OCI-LY7 (cell line): ENCODE data around the gene SLC43A2. TPM values are rescaled to one million over a fixed set of nuclear protein-coding genes. Genes with fewer than 3 reads are reported as not detected.
A peak's percentile ranks its signal among the peaks of the same experiment; 100 is the strongest.
"Not testable (repeated sequence)": the region's sequence is repeated elsewhere in the genome, so short reads cannot be mapped to it uniquely, and the experiment has no call there.

Experiments
- BruUV-seq: library from RNA; stranded (reverse); fragments of 400-500 nt; replicated peaks from 2 replicates; lab custom pipeline; 2021; lab: Mats Ljungman, UMichigan
- CTCF ChIA-PET: fragments of 300-600 bp; sonication (Branson Sonifier 250); formaldehyde crosslinking; loops from one replicate; lab custom pipeline; 2022; ENCODE audit warnings: antibody characterized with exemption; ENCODE audit not compliant: unreplicated experiment; lab: Charles Lee
- POLR2A ChIA-PET: fragments of 300-600 bp; sonication (Branson Sonifier 250); formaldehyde crosslinking; loops from one replicate; lab custom pipeline; 2022; ENCODE audit warnings: antibody characterized with exemption; lab: Charles Lee
- DNase-seq: peaks from one replicate; pipeline ENCODE4 v3.0.0-alpha.2; 2015; ENCODE audit warnings: low spot score
- H2AFZ ChIP-seq: fragments of 200-600 bp; sonication (generic), shearing (Covaris generic); 2 replicates; pipeline ENCODE4 v1.6.1; 2014; ENCODE audit warnings: mild to moderate bottlenecking, antibody characterized with exemption, low read length, moderate library complexity
- H3K27ac ChIP-seq: fragments of 200-600 bp; sonication (generic); 2 replicates; pipeline ENCODE4 v1.5.1; 2014; ENCODE audit warnings: mixed run types, low read depth, mild to moderate bottlenecking, moderate library complexity, low read length, inconsistent platforms; ENCODE audit not compliant: poor library complexity, severe bottlenecking
- H3K36me3 ChIP-seq: fragments of 200-600 bp; sonication (generic); 2 replicates; pipeline ENCODE4 v1.6.1; 2014; ENCODE audit warnings: mild to moderate bottlenecking, antibody characterized with exemption, low read length, moderate library complexity, mixed read lengths; ENCODE audit not compliant: insufficient read depth
- H3K4me1 ChIP-seq: fragments of 200-600 bp; sonication (generic); 2 replicates; pipeline ENCODE4 v1.5.1; 2014; ENCODE audit warnings: mild to moderate bottlenecking, low read length; ENCODE audit not compliant: insufficient read depth, poor library complexity, severe bottlenecking
- H3K4me2 ChIP-seq: fragments of 200-600 bp; sonication (generic); 2 replicates; pipeline ENCODE4 v1.6.1; 2014; ENCODE audit warnings: mild to moderate bottlenecking, low read length
- H3K4me3 ChIP-seq: fragments of 200-600 bp; sonication (generic); 2 replicates; pipeline ENCODE4 v1.5.1; 2014; ENCODE audit warnings: mild to moderate bottlenecking, low read depth, low read length; ENCODE audit not compliant: poor library complexity, severe bottlenecking
- H3K79me2 ChIP-seq: fragments of 200-600 bp; sonication (generic); 2 replicates; pipeline ENCODE4 v1.6.1; 2016; ENCODE audit warnings: low read depth, mild to moderate bottlenecking, low read length, moderate library complexity, mixed read lengths; ENCODE audit not compliant: insufficient read depth
- H3K9me2 ChIP-seq: fragments of 200-600 bp; sonication (generic); 2 replicates; pipeline ENCODE4 v1.6.1; 2016; ENCODE audit warnings: mild to moderate bottlenecking, low read length, mixed read lengths; ENCODE audit not compliant: insufficient read depth
- H3K9me3 ChIP-seq: fragments of 200-600 bp; sonication (generic); 2 replicates; pipeline ENCODE4 v1.6.1; 2014; ENCODE audit warnings: mild to moderate bottlenecking, mixed run types, low read length, mixed read lengths
- H4K20me1 ChIP-seq: fragments of 200-600 bp; sonication (generic); 2 replicates; pipeline ENCODE4 v1.6.1; 2014; ENCODE audit warnings: mild to moderate bottlenecking, antibody characterized with exemption, low read length, moderate library complexity, mixed read lengths; ENCODE audit not compliant: insufficient read depth
- EZH2phosphoT487 ChIP-seq: fragments of 200-600 bp; sonication (generic); IDR thresholded peaks from 2 replicates; pipeline ENCODE4 v1.6.1; 2018; ENCODE audit warnings: low read depth, borderline replicate concordance, mild to moderate bottlenecking, mixed run types, antibody characterized with exemption, low read length, moderate library complexity, mixed read lengths
- intact Hi-C: fragments of 100-400 bp; cut with micrococcal nuclease; formaldehyde crosslinking; loops from one replicate; pipeline ENCODE4 v1.10.0; 2022; ENCODE audit not compliant: unreplicated experiment
- total RNA-seq, 2 experiments: library from RNA; depleted of rRNA in 1 of 2; stranded (reverse); fragments of >200 nt in 1 of 2; shearing (Covaris generic) in 1 of 2; gene quantifications; 2 replicates each; pipeline ENCODE4 v1.2.3, GENCODE V29; 2014 to 2022
- TF ChIP-seq, protein P1 (sequence below): fragments of 200-600 bp; sonication (generic); conservative IDR thresholded peaks from 2 replicates; pipeline ENCODE4 v1.5.1; 2014; ENCODE audit warnings: mild to moderate bottlenecking, antibody characterized with exemption, low read length, moderate library complexity, mixed read lengths

SLC43A2 gene
- total RNA-seq, 2 experiments from 2014 or later: 9.2 to 17.1 TPM

DNA sequence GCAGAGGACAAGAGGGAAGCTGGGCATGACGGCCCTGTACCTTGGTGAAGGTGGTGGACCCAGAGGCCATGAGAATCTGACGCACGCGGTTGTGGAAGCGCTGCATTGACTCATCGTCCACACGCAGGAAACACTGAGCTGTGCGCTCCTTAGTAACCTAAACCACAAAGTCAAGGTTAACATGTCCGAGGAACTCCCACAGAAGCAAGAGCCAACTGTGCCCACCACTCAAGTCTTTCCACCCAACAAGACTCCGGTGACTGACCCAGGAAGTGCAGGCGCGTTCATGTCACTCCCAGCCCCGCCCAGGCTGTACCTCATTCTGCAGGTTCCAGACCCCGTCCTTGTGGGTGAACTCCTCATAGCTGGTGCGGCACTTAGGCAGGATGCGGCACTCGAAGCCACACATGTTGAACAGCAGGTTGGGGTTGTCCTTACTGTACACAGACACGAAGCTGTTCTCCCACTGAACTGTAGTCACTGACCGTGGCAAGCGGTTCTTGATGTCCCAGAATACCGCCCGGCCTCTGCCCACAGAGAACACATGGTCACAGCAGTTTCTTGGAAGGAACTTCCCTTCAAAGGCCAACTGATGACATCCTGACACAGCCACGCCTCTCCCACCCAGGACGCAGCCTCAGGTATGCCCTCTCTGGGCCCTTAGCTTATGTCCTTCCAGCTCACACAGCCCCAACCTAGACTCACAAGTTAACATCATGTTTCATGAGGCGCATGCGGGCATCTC, 44.6 kb upstream of the SLC43A2 start:
- POLR2A ChIA-PET: no interaction called here
- H3K36me3 ChIP-seq: peaks cover 99% of the 10 kb centered on the region
- no peaks in the 10 kb centered on the region for H4K20me1 ChIP-seq
- no peak for DNase-seq
- H3K27ac ChIP-seq: no peak overlapping the region
- H3K9me3 ChIP-seq: no peaks in the 10 kb centered on the region
- TF ChIP-seq, protein P1, sequence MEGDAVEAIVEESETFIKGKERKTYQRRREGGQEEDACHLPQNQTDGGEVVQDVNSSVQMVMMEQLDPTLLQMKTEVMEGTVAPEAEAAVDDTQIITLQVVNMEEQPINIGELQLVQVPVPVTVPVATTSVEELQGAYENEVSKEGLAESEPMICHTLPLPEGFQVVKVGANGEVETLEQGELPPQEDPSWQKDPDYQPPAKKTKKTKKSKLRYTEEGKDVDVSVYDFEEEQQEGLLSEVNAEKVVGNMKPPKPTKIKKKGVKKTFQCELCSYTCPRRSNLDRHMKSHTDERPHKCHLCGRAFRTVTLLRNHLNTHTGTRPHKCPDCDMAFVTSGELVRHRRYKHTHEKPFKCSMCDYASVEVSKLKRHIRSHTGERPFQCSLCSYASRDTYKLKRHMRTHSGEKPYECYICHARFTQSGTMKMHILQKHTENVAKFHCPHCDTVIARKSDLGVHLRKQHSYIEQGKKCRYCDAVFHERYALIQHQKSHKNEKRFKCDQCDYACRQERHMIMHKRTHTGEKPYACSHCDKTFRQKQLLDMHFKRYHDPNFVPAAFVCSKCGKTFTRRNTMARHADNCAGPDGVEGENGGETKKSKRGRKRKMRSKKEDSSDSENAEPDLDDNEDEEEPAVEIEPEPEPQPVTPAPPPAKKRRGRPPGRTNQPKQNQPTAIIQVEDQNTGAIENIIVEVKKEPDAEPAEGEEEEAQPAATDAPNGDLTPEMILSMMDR: no peak
- TF ChIP-seq EZH2phosphoT487: no peak
- H3K4me2 ChIP-seq: no peak overlapping the region
- TSS peak; percentile 27 for BruUV-seq
- H3K79me2 ChIP-seq: no peaks in the 10 kb centered on the region
- CTCF ChIA-PET: interaction anchor here (0.5 kb wide), 1 partner anchor 21 kb away, joined by 3 read pairs; no protein-coding TSS in a partner anchor
- H3K4me1 ChIP-seq: no peaks in the 10 kb centered on the region
- no peaks in the 10 kb centered on the region for H3K9me2 ChIP-seq
- no peak overlapping the region for H2AFZ ChIP-seq
- no peak overlapping the region for H3K4me3 ChIP-seq
- intact Hi-C loops: no loop called here

DNA sequence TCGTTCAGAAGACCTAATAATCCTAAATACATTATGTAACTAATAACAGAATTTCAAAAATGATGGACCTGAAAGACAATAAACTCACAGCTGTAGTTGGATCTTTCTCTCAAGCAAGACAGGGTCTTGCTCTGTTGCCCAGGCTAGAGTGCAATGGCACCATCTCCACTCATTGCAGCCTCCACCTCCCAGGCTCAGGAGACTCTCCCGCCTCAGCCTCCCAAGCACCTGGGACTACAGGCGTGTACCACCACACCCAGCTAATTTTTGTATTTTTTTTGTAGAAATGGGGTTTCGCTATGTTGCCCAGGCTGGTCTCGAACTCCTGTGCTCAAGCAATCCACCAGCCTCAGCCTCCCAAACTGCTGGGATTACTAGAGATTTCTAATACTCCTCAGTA, 35.3 kb upstream of the SLC43A2 start:
- H2AFZ ChIP-seq, BruUV-seq, H4K20me1 ChIP-seq, intact Hi-C loops, DNase-seq, H3K27ac ChIP-seq, H3K9me3 ChIP-seq, H3K4me3 ChIP-seq, H3K4me2 ChIP-seq, H3K79me2 ChIP-seq, H3K9me2 ChIP-seq, H3K4me1 ChIP-seq: not testable (repeated sequence)
- POLR2A ChIA-PET: interaction anchor here (0.6 kb wide), 1 partner anchor 57 kb away, joined by 3 read pairs; no protein-coding TSS in a partner anchor
- H3K36me3 ChIP-seq: peaks cover 99% of the 10 kb centered on the region
- CTCF ChIA-PET: interaction anchor here (1.2 kb wide), 1 partner anchor 15 kb away, joined by 3 read pairs; the partner anchor contains the start of gene RILP

GRCh38 chr17:1661045-1661444, 32.4 kb upstream of the SLC43A2 start:
- Histone ChIP-seq H4K20me1 (no peaks in the 10 kb centered on the region), H3K36me3 (peaks cover 99% of the 10 kb centered on the region), H3K4me2 (no peak overlapping the region), H2AFZ (no peak overlapping the region), H3K79me2 (peaks cover 5% of the 10 kb centered on the region; the same call in 1 of the 2 replicates), H3K4me1 (no peaks in the 10 kb centered on the region), H3K4me3 (no peak overlapping the region), H3K9me3 (no peaks in the 10 kb centered on the region), H3K27ac (no peak overlapping the region), H3K9me2 (no peaks in the 10 kb centered on the region)
- DNase-seq: no peak
- intact Hi-C loops: no loop called here
- TF ChIP-seq, protein P1: no peak
- TF ChIP-seq EZH2phosphoT487: no peak
- CTCF ChIA-PET: no interaction called here
- TSS peak; percentile 93 for BruUV-seq
- POLR2A ChIA-PET: no interaction called here
